ENCODE measurements around the gene PRR9. TPM values are rescaled to one million over a fixed set of nuclear protein-coding genes. Genes with fewer than 3 reads are reported as not detected.

The PRR9 gene
- total RNA-seq, 1 experiment from 2014 or later = not detected

DNA sequence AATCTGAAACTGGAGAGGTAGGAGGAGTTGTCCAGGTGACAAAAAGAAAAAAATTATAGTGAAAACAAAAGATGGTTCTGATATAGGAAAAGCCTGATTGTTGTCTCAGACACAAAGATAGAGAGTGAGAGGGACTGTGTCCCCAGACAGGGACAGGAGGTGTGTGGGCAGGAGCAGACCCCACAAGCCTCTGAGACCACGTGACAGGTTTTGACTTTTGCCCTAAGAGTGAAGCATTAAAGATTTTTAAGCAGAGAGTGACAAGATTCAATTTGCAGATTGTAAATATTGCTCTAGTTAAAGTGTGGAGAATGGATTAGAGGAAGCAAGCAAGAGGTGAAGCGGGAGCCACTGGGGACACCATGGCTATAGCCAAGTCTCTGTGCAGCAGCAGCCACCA is 10.4 kb downstream of the PRR9 start (continued):
- TF ChIP-seq, protein P1, sequence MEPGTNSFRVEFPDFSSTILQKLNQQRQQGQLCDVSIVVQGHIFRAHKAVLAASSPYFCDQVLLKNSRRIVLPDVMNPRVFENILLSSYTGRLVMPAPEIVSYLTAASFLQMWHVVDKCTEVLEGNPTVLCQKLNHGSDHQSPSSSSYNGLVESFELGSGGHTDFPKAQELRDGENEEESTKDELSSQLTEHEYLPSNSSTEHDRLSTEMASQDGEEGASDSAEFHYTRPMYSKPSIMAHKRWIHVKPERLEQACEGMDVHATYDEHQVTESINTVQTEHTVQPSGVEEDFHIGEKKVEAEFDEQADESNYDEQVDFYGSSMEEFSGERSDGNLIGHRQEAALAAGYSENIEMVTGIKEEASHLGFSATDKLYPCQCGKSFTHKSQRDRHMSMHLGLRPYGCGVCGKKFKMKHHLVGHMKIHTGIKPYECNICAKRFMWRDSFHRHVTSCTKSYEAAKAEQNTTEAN (CRISPR knock-in tag; IDR thresholded peaks at IDR 0.05) = no peak
- TF ChIP-seq SOX15 (CRISPR knock-in tag; IDR thresholded peaks at IDR 0.05) (no peak), ZNF263 (CRISPR knock-in tag; IDR thresholded peaks at IDR 0.05; ENCODE audit: low read depth) (no peak), ETV6 (CRISPR knock-in tag; IDR thresholded peaks at IDR 0.05) (no peak), NR3C1 (CRISPR knock-in tag; conservative IDR thresholded peaks at IDR 0.05; ENCODE audit: low read depth) (no peak)
- TF ChIP-seq, protein P2, sequence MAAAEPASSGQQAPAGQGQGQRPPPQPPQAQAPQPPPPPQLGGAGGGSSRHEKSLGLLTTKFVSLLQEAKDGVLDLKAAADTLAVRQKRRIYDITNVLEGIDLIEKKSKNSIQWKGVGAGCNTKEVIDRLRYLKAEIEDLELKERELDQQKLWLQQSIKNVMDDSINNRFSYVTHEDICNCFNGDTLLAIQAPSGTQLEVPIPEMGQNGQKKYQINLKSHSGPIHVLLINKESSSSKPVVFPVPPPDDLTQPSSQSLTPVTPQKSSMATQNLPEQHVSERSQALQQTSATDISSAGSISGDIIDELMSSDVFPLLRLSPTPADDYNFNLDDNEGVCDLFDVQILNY (CRISPR knock-in tag; IDR thresholded peaks at IDR 0.05) = no peak
- TF ChIP-seq, protein P3, sequence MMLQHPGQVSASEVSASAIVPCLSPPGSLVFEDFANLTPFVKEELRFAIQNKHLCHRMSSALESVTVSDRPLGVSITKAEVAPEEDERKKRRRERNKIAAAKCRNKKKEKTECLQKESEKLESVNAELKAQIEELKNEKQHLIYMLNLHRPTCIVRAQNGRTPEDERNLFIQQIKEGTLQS (CRISPR knock-in tag; conservative IDR thresholded peaks at IDR 0.05) = no peak
- TF ChIP-seq, protein P4, sequence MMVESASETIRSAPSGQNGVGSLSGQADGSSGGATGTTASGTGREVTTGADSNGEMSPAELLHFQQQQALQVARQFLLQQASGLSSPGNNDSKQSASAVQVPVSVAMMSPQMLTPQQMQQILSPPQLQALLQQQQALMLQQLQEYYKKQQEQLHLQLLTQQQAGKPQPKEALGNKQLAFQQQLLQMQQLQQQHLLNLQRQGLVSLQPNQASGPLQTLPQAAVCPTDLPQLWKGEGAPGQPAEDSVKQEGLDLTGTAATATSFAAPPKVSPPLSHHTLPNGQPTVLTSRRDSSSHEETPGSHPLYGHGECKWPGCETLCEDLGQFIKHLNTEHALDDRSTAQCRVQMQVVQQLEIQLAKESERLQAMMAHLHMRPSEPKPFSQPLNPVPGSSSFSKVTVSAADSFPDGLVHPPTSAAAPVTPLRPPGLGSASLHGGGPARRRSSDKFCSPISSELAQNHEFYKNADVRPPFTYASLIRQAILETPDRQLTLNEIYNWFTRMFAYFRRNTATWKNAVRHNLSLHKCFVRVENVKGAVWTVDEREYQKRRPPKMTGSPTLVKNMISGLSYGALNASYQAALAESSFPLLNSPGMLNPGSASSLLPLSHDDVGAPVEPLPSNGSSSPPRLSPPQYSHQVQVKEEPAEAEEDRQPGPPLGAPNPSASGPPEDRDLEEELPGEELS (CRISPR knock-in tag; IDR thresholded peaks at IDR 0.05) = no peak
- TF ChIP-seq, protein P5, sequence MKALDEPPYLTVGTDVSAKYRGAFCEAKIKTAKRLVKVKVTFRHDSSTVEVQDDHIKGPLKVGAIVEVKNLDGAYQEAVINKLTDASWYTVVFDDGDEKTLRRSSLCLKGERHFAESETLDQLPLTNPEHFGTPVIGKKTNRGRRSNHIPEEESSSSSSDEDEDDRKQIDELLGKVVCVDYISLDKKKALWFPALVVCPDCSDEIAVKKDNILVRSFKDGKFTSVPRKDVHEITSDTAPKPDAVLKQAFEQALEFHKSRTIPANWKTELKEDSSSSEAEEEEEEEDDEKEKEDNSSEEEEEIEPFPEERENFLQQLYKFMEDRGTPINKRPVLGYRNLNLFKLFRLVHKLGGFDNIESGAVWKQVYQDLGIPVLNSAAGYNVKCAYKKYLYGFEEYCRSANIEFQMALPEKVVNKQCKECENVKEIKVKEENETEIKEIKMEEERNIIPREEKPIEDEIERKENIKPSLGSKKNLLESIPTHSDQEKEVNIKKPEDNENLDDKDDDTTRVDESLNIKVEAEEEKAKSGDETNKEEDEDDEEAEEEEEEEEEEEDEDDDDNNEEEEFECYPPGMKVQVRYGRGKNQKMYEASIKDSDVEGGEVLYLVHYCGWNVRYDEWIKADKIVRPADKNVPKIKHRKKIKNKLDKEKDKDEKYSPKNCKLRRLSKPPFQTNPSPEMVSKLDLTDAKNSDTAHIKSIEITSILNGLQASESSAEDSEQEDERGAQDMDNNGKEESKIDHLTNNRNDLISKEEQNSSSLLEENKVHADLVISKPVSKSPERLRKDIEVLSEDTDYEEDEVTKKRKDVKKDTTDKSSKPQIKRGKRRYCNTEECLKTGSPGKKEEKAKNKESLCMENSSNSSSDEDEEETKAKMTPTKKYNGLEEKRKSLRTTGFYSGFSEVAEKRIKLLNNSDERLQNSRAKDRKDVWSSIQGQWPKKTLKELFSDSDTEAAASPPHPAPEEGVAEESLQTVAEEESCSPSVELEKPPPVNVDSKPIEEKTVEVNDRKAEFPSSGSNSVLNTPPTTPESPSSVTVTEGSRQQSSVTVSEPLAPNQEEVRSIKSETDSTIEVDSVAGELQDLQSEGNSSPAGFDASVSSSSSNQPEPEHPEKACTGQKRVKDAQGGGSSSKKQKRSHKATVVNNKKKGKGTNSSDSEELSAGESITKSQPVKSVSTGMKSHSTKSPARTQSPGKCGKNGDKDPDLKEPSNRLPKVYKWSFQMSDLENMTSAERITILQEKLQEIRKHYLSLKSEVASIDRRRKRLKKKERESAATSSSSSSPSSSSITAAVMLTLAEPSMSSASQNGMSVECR (CRISPR knock-in tag; IDR thresholded peaks at IDR 0.05; ENCODE audit: borderline replicate concordance) = no peak
- TF ChIP-seq, protein P6, sequence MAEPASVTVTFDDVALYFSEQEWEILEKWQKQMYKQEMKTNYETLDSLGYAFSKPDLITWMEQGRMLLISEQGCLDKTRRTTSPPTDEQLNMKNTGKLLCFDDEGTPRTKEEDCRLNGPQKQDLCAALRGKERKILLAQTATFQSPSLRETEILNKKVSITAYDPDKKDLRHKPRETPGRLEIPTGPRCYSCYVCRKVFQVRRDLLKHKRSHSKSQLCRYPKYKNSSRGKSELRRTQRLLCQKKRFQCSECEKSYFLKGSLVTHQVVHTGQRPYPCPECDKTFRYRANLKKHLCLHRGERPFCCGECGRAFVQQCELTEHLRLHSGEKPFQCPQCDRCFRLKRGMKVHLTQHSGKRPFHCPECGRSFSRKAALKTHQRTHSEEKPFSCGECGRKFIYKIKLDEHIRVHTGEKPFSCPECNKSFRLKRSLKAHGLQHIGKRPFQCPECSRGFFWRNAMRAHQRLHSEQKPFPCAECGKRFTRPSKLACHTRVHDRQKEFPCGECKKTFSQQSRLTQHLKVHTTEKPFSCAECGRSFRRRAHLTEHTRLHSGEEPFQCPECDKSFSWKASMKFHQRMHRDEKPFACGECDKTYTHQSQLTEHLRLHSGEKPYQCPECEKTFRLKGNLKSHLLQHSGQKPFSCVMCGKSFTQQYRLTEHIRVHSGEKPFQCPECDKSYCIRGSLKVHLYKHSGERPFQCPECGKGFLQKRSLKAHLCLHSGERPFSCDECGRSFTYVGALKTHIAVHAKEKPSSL (CRISPR knock-in tag; conservative IDR thresholded peaks at IDR 0.05) = no peak

DNA sequence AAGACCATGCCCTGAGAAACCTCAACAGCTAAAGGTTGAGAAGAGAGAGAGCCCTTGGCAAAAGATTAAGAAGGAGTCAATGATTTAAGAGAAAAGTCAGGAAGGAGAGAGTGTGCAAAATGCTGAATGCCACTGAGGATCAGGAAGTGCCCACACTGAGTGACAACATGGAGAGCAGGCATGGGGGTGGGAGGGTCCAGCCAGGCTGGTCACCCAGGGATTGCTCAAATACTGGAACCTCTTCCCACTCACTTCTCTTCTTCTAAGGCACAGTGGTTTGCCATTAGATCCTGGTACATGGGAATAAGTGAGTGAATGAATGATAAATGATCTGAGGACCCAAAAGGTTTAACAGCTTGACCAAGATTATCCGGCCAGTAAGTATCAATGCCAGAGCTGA is 11.1 kb downstream of the PRR9 start:
- Mint-ChIP-seq H3K4me1 (no peaks in the 10 kb centered on the region), H3K4me3 (no peak overlapping the region), H3K36me3 (no peaks in the 10 kb centered on the region), H3K27ac (no peak overlapping the region), H3K27me3 (ENCODE audit: low read depth) (peaks cover 3% of the 10 kb centered on the region; the same call in 1 of the 2 replicates), H3K9me3 (no peaks in the 10 kb centered on the region)
- DNase-seq (ENCODE audit: low spot score) (no peak), ATAC-seq (no peak)
- ChIA-PET POLR2A (no interaction called here), CTCF (interaction anchor here (0.6 to 4.1 kb wide), 9 partner anchors 18 to 358 kb away, joined by 3 to 23 read pairs (median 5); partner anchors contain the start of gene SMCP)
- TF ChIP-seq TEAD1 (CRISPR knock-in tag; IDR thresholded peaks at IDR 0.05) = no peak
- TF ChIP-seq, protein P2 (CRISPR knock-in tag; IDR thresholded peaks at IDR 0.05) = no peak

All from WTC11 (cell line).